Activated CD8-positive, alpha-beta T cell treated with anti-CD3 and anti-CD28 coated beads for 36 hours (primary cell): ENCODE measurements around the gene COL1A1. TPM values are rescaled to one million over a fixed set of nuclear protein-coding genes. Genes with fewer than 3 reads are reported as not detected.

Source experiments
- ATAC-seq: fragments of 200-7000 bp; cut with Tn5 transposase; one replicate; pipeline ENCODE4 v1.10.0; 2021; ENCODE audit warnings: mild to moderate bottlenecking, moderate library complexity
- CTCF ChIA-PET: fragments of 350-600 bp; sonication (Branson Sonifier 250); formaldehyde crosslinking; loops from one replicate; lab custom pipeline; 2021; ENCODE audit warnings: antibody characterized with exemption; lab: Charles Lee
- POLR2A ChIA-PET: fragments of 350-600 bp; sonication (Branson Sonifier 250); formaldehyde crosslinking; loops from one replicate; lab custom pipeline; 2021; ENCODE audit warnings: antibody characterized with exemption; lab: Charles Lee
- DNase-seq: peaks from one replicate; pipeline ENCODE4 v3.0.0-alpha.2; 2020
- H3K27ac Mint-ChIP-seq: one replicate; pipeline ENCODE4 v1.8.0; 2021; ENCODE audit warnings: mild to moderate bottlenecking, mixed read lengths
- H3K27me3 Mint-ChIP-seq: one replicate; pipeline ENCODE4 v1.8.0; 2021; ENCODE audit warnings: mixed read lengths
- H3K36me3 Mint-ChIP-seq: one replicate; pipeline ENCODE4 v1.8.0; 2021; ENCODE audit warnings: low read depth, mixed read lengths
- H3K4me1 Mint-ChIP-seq: one replicate; pipeline ENCODE4 v1.8.0; 2021; ENCODE audit warnings: low read depth, mixed read lengths
- H3K4me3 Mint-ChIP-seq: one replicate; pipeline ENCODE4 v1.8.0; 2021; ENCODE audit warnings: mild to moderate bottlenecking, moderate library complexity, mixed read lengths
- H3K9me3 Mint-ChIP-seq: one replicate; pipeline ENCODE4 v1.8.0; 2021; ENCODE audit warnings: mixed read lengths
- CTCF ChIP-seq: fragments of 200-600 bp; IDR thresholded peaks from one replicate; pipeline ENCODE4 v1.8.0; 2022; ENCODE audit warnings: antibody characterized with exemption, mild to moderate bottlenecking
- intact Hi-C: fragments of 100-400 bp; cut with micrococcal nuclease; formaldehyde crosslinking; loops from one replicate; pipeline ENCODE4 v1.10.0; 2022
- total RNA-seq, 2 experiments: library from RNA; stranded (reverse); gene quantifications; one replicate each; pipeline ENCODE4 v1.2.3, GENCODE V29; 2021

COL1A1 gene
- total RNA-seq, 2 experiments from 2014 or later, result 0.92 to 1.0 TPM

GRCh38 chr17:50152736-50153135 is 48.7 kb downstream of the COL1A1 start:
- Mint-ChIP-seq H3K4me1 (peaks cover 27% of the 10 kb centered on the region), H3K27me3 (no peaks in the 10 kb centered on the region), H3K36me3 (peaks cover 10% of the 10 kb centered on the region), H3K27ac (peak overlapping the region; percentile 96), H3K4me3 (no peak overlapping the region), H3K9me3 (no peaks in the 10 kb centered on the region)
- intact Hi-C loops, result no loop called here
- ChIA-PET POLR2A (interaction anchor here (0.6 to 7.0 kb wide), 8 partner anchors 9 to 269 kb away, joined by 3 to 64 read pairs (median 4); partner anchors contain the start of gene SGCA), CTCF (interaction anchor here (1.0 to 9.6 kb wide), 8 partner anchors 9 to 59 kb away, joined by 3 to 102 read pairs (median 7); partner anchors contain the start of gene PDK2)
- DNase-seq (no peak), ATAC-seq (no peak)
- no peak for TF ChIP-seq CTCF

GRCh38 chr17:50151937-50152547 is 49.4 kb downstream of the COL1A1 start:
- Mint-ChIP-seq H3K9me3 (no peaks in the 10 kb centered on the region), H3K36me3 (peaks cover 14% of the 10 kb centered on the region), H3K27ac (peak overlapping the region; percentile 96), H3K4me3 (peak overlapping the region; percentile 82), H3K4me1 (peaks cover 34% of the 10 kb centered on the region), H3K27me3 (no peaks in the 10 kb centered on the region)
- intact Hi-C loops, result no loop called here
- ChIA-PET POLR2A (interaction anchor here (0.6 to 7.0 kb wide), 11 partner anchors 9 to 269 kb away, joined by 3 to 64 read pairs (median 4); partner anchors contain the start of gene SGCA), CTCF (interaction anchor here (1.0 to 9.6 kb wide), 11 partner anchors 9 to 65 kb away, joined by 3 to 102 read pairs (median 6); partner anchors contain the start of genes PDK2 and SAMD14)
- no peak for TF ChIP-seq CTCF
- DNase-seq (peak; percentile 75), ATAC-seq (peak; percentile 7)

- TF ChIP-seq CTCF, result no peak
- Mint-ChIP-seq H3K36me3 (peaks cover 20% of the 10 kb centered on the region), H3K27me3 (no peaks in the 10 kb centered on the region), H3K4me1 (peaks cover 41% of the 10 kb centered on the region), H3K4me3 (peak overlapping the region; percentile 82), H3K27ac (peak overlapping the region; percentile 96), H3K9me3 (no peaks in the 10 kb centered on the region)
- DNase-seq, result peak; percentile 94
- CTCF ChIA-PET, result interaction anchor here (1.2 to 9.6 kb wide), 11 partner anchors 7 to 64 kb away, joined by 3 to 102 read pairs (median 6); partner anchors contain the start of genes PDK2 and SAMD14
- peak; percentile 75 for ATAC-seq
- intact Hi-C loops, result no loop called here
- POLR2A ChIA-PET, result interaction anchor here (0.6 to 7.0 kb wide), 10 partner anchors 7 to 270 kb away, joined by 3 to 64 read pairs (median 4); partner anchors contain the start of gene SGCA
Measured at GRCh38 chr17:50151041-50151936, 50.1 kb downstream of the COL1A1 start.

- Mint-ChIP-seq H3K4me3 (peak within 1 kb of the TSS; percentile 82), H3K9me3 (no peaks in the 10 kb centered on the region), H3K36me3 (peaks cover 21% of the 10 kb centered on the region), H3K27me3 (no peaks in the 10 kb centered on the region), H3K4me1 (peaks cover 46% of the 10 kb centered on the region), H3K27ac (peak within 1 kb of the TSS; percentile 96)
- intact Hi-C loops, result no loop called here
- DNase-seq, result no peak
- ChIA-PET CTCF (interaction anchor here (0.9 to 9.6 kb wide), 10 partner anchors 8 to 57 kb away, joined by 3 to 102 read pairs (median 6); partner anchors contain the start of genes PDK2, SAMD14 and SGCA), POLR2A (interaction anchor here (0.6 to 7.0 kb wide), 5 partner anchors 8 to 56 kb away, joined by 4 to 64 read pairs (median 5); no protein-coding TSS in a partner anchor)
- no peak for TF ChIP-seq CTCF
- ATAC-seq, result peak; percentile 0
Measured at GRCh38 chr17:50150354-50151040, 50.9 kb downstream of the COL1A1 start, which contains the start of gene PPP1R9B. TSS of gene PPP1R9B (minus strand) at chr17:50150677. CDS start at chr17:50150513, 164 bp downstream.
